Upper lobe of left lung (tissue), 4 donors: ENCODE measurements around the gene PFKL.

Source experiments
- CTCF ChIP-seq, 6 experiments: fragments of 450-650 bp in 4 of 6; fragments of 200-600 bp in 2 of 6; sonication (generic) in 2 of 6; IDR thresholded peaks; one replicate each; pipeline ENCODE4 v1.5.1; 2016 to 2019; ENCODE audit warnings: antibody characterized with exemption in 6 of 6
- POLR2A ChIP-seq, 4 donors: fragments of 450-650 bp; IDR thresholded peaks; one replicate each; pipeline ENCODE4 v1.5.1; 2016 to 2017; ENCODE audit warnings: antibody characterized with exemption in 4 of 4, mild to moderate bottlenecking in 2 of 4

DNA sequence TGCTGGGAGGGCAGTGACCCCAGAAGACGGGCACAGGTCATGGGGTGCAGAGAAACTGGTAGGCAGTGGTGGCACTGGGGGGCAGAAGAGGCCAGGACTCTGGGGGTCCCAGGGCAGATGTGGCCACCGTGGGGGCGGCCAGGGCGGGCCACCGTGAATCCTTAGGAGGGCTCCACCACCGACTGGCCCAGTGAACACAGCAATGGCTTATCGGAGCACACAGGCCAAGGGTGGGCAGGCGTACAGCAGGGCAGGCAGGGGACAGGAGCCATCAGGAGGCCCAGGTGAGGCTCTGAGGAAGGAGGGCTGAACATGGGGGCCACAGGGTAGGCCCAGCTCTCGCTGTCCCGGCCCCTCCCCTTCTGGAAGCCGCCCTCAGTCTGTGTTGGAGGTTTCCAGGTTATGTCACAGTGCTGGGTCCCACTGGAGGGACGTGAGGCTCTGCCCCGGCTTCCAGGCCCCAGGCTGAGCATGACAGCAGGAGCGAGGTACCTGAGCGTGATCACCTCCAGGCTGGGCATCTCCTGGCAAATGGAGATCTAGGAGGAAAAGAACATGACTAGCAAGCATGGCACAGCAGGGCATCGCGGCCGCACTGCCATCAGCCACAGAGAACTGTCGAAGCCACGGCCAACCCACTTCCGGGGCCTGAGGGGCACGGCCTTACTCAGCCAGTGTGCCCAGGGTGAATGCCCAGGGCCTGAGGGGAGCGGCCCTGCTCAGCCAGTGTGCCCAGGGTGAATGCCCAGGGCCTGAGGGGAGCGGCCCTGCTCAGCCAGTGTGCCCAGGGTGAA is 35.6 kb downstream of the PFKL start:
- TF ChIP-seq POLR2A (IDR thresholded peaks at IDR 0.05) (no peak), CTCF (IDR thresholded peaks at IDR 0.05) (no peak)
